Measurements from ENCODE around the gene NINL. TPM values are rescaled to one million over a fixed set of nuclear protein-coding genes. Genes with fewer than 3 reads are reported as not detected.

Gene NINL
- total and polyA plus RNA-seq, 7 donors: 2.4 to 19.9 (median 9.6) TPM

DNA sequence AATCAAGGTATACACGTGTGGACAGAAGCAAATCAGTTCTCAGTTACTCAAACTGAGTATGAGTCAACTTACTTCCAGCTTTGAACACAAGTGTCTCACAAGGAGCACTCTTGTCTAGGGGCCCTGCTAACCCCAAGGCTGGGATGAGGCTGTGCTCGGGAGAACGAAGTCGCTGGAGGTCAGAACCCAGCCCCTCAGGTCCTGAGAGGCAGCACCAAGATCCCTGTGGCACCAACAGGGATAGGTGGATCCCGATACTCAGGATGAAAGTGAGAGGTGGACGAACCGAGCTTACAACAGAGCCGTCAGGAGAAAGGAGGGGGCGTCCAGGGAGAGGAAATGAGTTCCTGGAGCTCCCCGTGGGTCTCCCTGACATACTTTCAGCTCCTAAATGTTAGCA, 92.2 kb downstream of the NINL start:
- WGBS, 2 donors: 90 to 93% methylated on average over 10 of the region's 10 CpGs
- Histone ChIP-seq H3K4me3 (no peak overlapping the region), H3K36me3 (peaks cover 0 to 52% (median 6%) of the 10 kb centered on the region in 4 donors), H3K27ac (no peak overlapping the region), H3K27me3 (no peaks in the 10 kb centered on the region), H3K9me3 (no peaks in the 10 kb centered on the region), H3K4me1 (no peaks in the 10 kb centered on the region)
- no peak for DNase-seq
- no peak for TF ChIP-seq POLR2AphosphoS5 (IDR thresholded peaks at IDR 0.05)
- no peak for TF ChIP-seq EP300 (IDR thresholded peaks at IDR 0.05)
- TF ChIP-seq POLR2A (IDR thresholded peaks at IDR 0.05): no peak
- TF ChIP-seq, protein P1, sequence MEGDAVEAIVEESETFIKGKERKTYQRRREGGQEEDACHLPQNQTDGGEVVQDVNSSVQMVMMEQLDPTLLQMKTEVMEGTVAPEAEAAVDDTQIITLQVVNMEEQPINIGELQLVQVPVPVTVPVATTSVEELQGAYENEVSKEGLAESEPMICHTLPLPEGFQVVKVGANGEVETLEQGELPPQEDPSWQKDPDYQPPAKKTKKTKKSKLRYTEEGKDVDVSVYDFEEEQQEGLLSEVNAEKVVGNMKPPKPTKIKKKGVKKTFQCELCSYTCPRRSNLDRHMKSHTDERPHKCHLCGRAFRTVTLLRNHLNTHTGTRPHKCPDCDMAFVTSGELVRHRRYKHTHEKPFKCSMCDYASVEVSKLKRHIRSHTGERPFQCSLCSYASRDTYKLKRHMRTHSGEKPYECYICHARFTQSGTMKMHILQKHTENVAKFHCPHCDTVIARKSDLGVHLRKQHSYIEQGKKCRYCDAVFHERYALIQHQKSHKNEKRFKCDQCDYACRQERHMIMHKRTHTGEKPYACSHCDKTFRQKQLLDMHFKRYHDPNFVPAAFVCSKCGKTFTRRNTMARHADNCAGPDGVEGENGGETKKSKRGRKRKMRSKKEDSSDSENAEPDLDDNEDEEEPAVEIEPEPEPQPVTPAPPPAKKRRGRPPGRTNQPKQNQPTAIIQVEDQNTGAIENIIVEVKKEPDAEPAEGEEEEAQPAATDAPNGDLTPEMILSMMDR (IDR thresholded peaks at IDR 0.05): no peak
- intact Hi-C loops (cut with DNase I): no loop called here

DNA sequence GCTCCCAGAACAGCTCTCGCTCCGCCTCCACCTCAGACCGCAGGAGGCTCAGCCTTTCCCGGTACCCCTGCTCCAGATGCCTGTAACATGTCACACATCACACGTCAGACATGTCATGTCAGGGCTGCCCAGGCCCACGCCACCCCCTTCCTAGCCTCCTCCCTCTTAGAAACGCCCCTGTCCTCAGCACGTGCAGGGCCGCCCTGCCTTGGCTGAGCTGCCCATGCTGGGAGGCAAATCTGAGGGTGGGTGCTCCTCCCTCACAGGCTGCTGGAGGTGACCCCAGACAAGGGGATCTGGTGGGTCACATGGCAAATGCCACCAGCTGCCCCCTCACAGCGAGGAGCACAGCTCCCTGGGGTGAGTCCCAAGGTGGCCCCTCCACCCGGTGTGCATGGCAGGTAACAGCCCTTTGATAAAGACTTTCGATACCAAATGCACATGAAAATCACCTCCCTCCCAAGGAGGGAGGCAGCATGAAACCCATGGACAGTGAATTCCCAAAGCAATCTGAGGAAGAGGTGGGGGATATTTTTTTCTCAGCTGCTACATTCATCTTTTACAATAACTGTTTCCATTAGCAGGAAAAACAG, 93.8 kb downstream of the NINL start:
- no peak overlapping the region for H3K4me3 ChIP-seq
- DNase-seq: no peak
- no peaks in the 10 kb centered on the region for H3K27me3 ChIP-seq
- H3K27ac ChIP-seq: no peak overlapping the region
- intact Hi-C loops (cut with DNase I): no loop called here
- TF ChIP-seq, protein P1 (IDR thresholded peaks at IDR 0.05): no peak
- no peak for TF ChIP-seq POLR2AphosphoS5 (IDR thresholded peaks at IDR 0.05)
- TF ChIP-seq POLR2A (IDR thresholded peaks at IDR 0.05): no peak
- TF ChIP-seq EP300 (IDR thresholded peaks at IDR 0.05): no peak
- H3K9me3 ChIP-seq: no peaks in the 10 kb centered on the region
- peaks cover 0 to 53% (median 10%) of the 10 kb centered on the region in 4 donors for H3K36me3 ChIP-seq
- H3K4me1 ChIP-seq: no peaks in the 10 kb centered on the region
- 89 to 92% methylated on average over 12 of the region's 12 CpGs for WGBS, 2 donors

DNA sequence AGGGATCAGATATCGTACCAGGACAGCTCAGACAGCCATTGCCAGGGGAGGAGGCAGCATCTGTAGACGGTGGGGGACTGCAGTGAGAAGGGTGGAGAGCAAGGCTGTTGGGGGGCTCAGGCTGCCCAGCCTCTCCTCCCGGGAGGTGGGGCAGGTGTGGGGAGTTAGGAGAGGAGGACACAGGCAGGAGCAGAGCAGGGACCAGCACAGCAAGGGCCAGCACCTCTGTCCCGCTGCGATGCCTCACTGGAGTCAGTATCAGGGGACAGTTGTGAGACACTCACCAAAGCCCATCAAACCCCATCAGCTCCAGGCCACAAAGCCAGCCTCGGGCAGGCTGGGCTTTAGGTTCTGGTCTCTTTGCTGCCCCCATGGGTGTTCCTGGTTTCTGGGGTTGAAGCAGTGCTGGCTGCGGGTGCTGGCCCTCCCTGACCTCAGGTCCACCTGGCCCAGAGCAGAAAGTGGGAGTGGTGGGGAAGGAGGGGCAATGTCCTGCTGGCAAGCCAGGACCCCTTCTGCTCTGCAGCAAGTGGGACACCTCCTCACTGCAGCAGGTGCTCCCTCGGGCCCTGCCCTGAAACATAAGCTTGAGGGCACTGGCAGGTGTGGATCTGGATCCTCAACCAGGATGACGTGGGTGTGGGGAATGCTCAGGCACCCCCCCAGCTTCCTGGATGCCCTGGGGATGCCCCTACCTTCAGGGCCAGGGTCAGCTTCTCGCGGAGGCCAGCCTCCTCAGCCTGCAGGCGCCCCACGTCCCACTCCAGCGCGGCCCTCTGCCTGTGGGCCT, 94.5 kb downstream of the NINL start:
- no peaks in the 10 kb centered on the region for H3K27me3 ChIP-seq
- no peak for DNase-seq
- intact Hi-C loops (cut with DNase I): no loop called here
- peaks cover 0 to 52% (median 10%) of the 10 kb centered on the region in 4 donors for H3K36me3 ChIP-seq
- no peak overlapping the region for H3K4me3 ChIP-seq
- WGBS, 2 donors: 92 to 93% methylated on average over 15 of the region's 15 CpGs
- no peaks in the 10 kb centered on the region for H3K4me1 ChIP-seq
- no peak overlapping the region for H3K27ac ChIP-seq
- H3K9me3 ChIP-seq: no peaks in the 10 kb centered on the region
- TF ChIP-seq EP300 (IDR thresholded peaks at IDR 0.05) (no peak), POLR2AphosphoS5 (IDR thresholded peaks at IDR 0.05) (no peak), POLR2A (IDR thresholded peaks at IDR 0.05) (no peak)
- TF ChIP-seq, protein P1 (IDR thresholded peaks at IDR 0.05): no peak

DNA sequence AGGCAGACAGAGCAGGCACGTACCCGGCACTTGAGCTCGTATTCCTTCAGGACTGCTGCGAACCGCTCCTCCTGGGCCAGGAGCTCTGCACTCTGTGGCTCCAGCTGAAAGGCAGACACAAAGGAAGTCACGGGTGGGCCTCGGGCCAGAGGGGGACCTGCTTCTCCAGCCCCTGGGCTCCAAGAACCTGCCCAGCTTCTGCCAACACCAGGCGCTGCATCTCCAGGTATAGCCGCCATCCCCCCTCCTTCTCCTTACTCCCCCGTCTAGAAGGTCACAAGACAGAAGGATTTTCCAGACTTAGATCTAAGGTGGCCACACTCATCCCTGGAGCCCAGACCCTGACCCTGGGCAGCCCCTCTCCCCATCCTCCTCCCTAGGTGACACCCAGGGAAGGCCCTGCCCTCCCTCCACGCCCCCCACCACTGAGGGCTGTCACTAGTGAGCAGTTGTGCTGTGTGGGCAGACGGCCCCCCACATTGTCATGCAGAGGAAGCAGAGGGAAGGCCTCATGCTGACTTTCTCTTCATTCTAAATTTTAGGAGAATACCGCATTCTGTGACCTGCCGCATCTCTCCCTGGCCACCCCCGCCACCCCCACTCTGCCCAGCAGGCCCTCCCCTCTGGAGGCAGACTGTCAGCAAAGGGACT, 96.0 kb downstream of the NINL start:
- Histone ChIP-seq H3K27me3 (no peaks in the 10 kb centered on the region), H3K9me3 (no peaks in the 10 kb centered on the region), H3K27ac (no peak overlapping the region), H3K4me1 (no peaks in the 10 kb centered on the region), H3K36me3 (peaks cover 0 to 62% (median 10%) of the 10 kb centered on the region in 4 donors), H3K4me3 (no peak overlapping the region)
- DNase-seq: no peak
- intact Hi-C loops (cut with DNase I): no loop called here
- WGBS, 2 donors: 93 to 95% methylated on average over 15 of the region's 15 CpGs
- TF ChIP-seq POLR2A (IDR thresholded peaks at IDR 0.05) (no peak), EP300 (IDR thresholded peaks at IDR 0.05) (no peak), POLR2AphosphoS5 (IDR thresholded peaks at IDR 0.05) (no peak)
- TF ChIP-seq, protein P1 (IDR thresholded peaks at IDR 0.05): no peak
